GM20000 (cell line): Measurements from ENCODE around the gene PLIN4.
"Not testable (repeated sequence)": the region's sequence is repeated elsewhere in the genome, so short reads cannot be mapped to it uniquely, and the experiment has no call there.

ENCODE experiments used
- DNase-seq: peaks from one replicate; pipeline ENCODE4 v3.0.0; 2012; ENCODE audit warnings: low spot score
- TF ChIP-seq, protein P1 (sequence below): IDR thresholded peaks from 2 replicates; pipeline ENCODE4 v1.5.1; 2012; ENCODE audit warnings: mild to moderate bottlenecking, control low read depth; ENCODE audit errors: extremely low read depth, missing control alignments

Gene PLIN4, protein sequence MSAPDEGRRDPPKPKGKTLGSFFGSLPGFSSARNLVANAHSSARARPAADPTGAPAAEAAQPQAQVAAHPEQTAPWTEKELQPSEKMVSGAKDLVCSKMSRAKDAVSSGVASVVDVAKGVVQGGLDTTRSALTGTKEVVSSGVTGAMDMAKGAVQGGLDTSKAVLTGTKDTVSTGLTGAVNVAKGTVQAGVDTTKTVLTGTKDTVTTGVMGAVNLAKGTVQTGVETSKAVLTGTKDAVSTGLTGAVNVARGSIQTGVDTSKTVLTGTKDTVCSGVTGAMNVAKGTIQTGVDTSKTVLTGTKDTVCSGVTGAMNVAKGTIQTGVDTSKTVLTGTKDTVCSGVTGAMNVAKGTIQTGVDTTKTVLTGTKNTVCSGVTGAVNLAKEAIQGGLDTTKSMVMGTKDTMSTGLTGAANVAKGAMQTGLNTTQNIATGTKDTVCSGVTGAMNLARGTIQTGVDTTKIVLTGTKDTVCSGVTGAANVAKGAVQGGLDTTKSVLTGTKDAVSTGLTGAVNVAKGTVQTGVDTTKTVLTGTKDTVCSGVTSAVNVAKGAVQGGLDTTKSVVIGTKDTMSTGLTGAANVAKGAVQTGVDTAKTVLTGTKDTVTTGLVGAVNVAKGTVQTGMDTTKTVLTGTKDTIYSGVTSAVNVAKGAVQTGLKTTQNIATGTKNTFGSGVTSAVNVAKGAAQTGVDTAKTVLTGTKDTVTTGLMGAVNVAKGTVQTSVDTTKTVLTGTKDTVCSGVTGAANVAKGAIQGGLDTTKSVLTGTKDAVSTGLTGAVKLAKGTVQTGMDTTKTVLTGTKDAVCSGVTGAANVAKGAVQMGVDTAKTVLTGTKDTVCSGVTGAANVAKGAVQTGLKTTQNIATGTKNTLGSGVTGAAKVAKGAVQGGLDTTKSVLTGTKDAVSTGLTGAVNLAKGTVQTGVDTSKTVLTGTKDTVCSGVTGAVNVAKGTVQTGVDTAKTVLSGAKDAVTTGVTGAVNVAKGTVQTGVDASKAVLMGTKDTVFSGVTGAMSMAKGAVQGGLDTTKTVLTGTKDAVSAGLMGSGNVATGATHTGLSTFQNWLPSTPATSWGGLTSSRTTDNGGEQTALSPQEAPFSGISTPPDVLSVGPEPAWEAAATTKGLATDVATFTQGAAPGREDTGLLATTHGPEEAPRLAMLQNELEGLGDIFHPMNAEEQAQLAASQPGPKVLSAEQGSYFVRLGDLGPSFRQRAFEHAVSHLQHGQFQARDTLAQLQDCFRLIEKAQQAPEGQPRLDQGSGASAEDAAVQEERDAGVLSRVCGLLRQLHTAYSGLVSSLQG (N-terminal part only)

DNA sequence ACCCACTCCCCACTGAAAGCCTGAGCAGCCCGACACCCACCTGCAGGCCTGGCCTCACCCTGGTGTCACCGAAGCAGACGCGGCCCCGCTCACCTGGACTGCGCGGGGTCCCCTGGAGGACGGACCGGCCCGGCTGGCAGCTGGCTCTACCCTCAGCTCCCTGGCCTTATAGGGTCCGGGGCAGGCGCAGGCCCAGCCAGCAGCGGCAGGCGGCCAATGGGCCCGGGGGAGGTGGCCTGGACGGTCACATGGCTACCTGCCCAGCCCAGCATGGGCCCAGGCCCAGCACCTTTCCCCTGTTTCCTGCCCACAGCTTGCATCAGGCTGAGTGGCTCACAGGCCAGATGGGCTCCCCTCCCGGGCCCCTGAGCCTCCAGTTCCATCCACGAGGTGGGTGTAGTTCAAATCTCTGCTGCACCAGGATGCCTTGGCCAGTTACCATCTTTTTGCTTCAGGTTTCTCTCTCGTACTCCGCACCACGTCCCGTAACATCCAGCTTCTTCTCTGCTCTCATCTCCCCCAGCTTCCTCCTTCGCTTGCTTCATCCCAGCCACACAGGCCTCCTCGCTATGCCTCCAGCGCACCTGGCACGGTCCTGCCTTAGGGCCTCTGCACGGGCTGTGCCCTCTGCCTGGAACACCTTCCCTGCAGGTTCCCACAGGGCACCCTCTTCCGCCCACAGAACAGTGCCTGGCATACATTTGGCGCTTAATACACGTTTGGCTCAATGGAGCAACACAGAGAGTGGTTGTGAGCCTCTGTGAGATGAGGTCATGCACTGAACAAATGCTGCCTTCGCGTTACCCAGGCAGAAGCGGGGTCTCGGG is at the start of gene PLIN4:
Gene PLIN4, minus strand, starts transcription at position 142 of the 827 bp plus-strand sequence. CDS start 214 bp downstream, outside the sequence.
- no peak for DNase-seq
- TF ChIP-seq, protein P1, sequence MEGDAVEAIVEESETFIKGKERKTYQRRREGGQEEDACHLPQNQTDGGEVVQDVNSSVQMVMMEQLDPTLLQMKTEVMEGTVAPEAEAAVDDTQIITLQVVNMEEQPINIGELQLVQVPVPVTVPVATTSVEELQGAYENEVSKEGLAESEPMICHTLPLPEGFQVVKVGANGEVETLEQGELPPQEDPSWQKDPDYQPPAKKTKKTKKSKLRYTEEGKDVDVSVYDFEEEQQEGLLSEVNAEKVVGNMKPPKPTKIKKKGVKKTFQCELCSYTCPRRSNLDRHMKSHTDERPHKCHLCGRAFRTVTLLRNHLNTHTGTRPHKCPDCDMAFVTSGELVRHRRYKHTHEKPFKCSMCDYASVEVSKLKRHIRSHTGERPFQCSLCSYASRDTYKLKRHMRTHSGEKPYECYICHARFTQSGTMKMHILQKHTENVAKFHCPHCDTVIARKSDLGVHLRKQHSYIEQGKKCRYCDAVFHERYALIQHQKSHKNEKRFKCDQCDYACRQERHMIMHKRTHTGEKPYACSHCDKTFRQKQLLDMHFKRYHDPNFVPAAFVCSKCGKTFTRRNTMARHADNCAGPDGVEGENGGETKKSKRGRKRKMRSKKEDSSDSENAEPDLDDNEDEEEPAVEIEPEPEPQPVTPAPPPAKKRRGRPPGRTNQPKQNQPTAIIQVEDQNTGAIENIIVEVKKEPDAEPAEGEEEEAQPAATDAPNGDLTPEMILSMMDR, result no peak

DNA sequence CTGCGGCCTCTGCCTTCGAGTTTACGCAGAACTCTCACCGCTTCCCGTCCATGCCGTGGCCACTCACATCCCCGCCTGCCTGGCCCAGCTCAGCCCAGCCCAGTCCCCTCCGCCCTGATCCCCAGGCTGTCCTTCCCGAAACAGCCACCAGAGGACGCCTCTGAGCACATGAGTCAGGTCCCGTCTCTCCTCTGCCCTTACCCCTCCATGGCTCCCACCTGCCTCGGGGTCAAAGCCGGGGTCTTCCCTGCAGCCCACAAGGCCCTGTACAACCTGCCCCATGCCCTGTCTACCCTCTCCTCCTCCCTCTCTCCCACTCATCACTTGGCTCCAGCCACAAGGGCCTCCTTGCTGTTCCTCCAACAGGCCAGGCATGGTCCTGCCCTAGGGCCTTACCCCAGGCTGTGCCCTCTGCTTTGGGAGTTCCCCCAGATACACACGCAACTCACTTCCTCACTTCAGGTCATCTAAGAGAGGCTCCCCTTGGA is 49.3 kb upstream of the PLIN4 start:
- DNase-seq, result no peak

DNA sequence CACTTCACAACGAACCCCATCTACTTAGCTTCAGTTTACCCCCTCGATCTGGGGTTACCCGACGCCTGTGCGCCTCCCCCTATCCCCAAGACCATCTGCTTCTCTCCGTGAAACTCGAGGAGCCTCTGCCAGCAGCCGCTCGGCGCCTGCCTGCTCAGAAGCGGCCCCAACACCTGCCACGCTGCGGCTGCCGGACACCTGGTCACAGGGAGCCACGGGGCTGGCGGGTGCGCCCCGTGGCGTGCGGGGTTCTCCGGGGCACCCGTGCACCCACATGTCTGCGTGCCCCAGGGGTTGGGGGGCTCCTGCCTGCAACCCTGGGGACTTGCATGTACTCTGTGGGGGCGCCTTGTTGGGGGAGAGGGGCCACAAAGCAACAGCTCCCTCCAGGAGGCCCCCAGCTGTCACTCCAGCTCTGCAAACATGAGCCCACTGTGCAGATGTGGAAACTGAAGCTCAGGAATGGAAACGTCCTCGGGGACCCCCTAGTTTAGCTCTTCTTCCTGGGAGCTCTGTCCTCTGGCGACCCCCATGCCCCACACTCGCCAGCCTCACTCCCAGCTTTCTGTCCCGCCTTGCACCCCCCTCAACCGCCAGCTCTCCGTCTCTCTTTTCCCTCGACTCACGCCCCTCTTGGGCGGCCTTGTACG is 48.2 kb upstream of the PLIN4 start:
- TF ChIP-seq, protein P1, result no peak
- no peak for DNase-seq

More for the DNA sequence above, 49.3 kb upstream of the PLIN4 start:
- TF ChIP-seq, protein P1, result peak; percentile 52

DNA sequence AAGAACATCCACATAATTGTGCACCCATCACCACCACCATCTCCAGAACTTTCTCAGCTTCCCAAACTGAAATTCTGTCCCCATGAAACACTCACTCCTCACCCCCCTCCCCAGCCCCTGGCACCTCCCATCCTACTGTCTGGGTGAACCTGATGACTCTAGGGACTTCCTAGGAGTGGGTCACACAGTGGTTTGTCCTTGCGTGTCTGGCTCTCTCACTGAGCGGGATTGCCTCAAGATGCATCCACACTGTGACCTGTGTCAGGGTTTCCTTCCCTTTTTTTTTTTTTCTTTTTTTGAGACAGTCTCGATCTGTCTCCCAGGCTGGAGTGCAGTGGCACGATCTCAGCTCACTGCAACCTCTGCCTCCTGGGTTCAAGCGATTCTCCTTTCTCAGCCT is 45.3 kb upstream of the PLIN4 start:
- not testable (repeated sequence) for DNase-seq

DNA sequence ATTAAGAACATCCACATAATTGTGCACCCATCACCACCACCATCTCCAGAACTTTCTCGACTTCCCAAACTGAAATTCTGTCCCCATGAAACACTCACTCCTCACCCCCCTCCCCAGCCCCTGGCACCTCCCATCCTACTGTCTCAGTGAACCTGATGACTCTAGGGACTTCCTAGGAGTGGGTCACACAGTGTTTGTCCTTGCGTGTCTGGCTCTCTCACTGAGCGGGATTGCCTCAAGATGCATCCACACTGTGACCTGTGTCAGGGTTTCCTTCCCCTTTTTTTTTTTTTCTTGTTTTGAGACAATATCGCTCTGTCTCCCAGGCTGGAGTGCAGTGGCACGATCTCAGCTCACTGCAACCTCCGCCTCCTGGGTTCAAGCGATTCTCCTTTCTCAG is 43.8 kb upstream of the PLIN4 start:
- DNase-seq, result not testable (repeated sequence)

DNA sequence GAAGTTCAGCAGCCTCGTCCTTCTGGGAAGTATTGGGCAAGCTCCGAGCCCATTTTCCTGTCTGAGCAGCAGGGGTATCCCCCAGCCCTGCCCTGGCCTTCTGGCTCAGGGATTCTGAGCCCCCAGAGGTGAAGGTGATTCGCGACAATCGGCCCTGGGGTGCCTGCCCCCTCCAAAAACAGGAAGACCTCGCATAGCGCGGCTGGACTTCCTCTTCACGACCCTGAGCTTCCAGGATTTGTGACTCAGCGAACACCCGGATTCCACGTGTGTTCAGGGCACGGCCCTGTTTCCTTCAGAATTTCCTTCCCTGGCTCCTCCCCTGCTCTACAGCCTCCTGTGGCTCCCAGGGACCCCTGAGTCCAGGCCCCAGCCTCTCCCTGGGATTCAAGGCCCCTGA is 41.3 kb upstream of the PLIN4 start, which contains the start of gene SEMA6B:
Gene SEMA6B, minus strand, starts transcription at position 116 of the 400 bp plus-strand sequence. CDS start 1,227 bp downstream, outside the sequence.
- DNase-seq, result no peak
- TF ChIP-seq, protein P1, result no peak
